HG03139 (cell line): ENCODE data around the gene CMIP.
"Not testable (repeated sequence)": the region's sequence is repeated elsewhere in the genome, so short reads cannot be mapped to it uniquely, and the experiment has no call there.

Experiments
- ATAC-seq: cut with Tn5 transposase; IDR thresholded peaks from one replicate; pipeline ENCODE4 v1.9.1; 2021; ENCODE audit not compliant: unreplicated experiment

CMIP gene

DNA sequence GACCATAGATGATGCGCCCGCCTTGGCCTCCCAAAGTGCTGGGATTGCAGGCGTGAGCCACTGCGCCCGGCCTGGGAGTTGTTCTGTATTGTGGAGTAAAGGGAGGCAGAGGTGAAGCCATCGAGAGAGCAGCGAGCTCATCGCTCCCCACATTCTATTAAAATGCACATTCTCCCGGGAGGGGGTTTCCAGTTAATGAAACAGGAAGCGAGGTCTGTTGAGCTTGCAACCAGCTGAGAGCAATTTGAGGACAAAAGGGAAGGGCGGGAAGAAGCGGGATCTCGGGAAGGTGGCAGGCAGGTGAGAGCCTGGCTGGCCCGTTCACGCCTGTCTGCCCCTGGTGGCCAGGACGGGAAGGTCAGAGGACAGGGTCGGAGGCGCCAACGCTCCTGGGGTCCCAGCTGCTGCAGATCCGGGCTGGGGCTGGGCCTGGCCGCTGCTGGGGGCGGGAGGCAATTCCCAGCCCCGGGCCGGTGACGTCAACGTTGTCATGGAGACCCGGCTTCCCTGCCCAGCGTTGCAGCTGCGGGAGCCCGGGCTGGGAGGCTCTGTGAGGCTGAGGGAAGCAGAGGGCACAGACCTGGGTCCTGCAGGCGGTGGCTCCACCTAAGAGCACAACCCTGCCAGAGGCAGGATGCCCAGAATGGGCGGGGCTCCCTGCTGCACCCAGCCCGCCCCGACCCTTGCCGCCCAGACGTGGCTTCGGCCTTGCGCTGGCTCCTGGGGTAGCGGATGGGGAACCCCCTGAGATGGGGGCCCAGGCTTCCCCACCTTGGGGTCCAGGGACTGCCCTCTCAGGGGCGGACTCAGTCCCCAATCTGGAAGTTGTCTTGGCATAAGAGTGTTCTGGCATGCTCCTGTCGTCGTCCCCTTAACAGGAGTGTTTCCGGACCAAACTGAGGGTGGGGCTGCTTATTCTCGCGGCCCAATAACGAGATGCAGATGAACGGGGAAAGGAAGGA lies 285.8 kb downstream of the CMIP start:
- ATAC-seq, result peak; percentile 73

DNA sequence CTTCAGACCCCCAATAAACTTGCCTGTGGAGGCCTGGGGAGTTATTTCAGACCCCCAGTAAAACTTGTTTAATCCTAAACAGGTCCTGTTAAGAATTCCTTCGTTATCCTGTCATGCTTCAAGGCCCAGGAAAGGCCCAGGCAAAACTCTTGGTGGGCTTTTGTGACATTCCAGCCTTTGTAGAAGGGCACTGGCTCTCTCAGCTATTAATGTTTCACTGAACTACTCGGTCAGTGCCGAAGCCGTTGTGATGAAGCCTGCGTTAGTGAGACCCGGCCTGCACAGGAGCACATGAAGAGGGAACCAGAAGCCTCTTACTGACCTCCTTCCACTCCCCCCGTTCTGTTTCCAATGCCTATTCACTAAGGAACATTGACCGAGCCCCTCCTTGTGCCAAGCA lies 287.0 kb downstream of the CMIP start:
- no peak for ATAC-seq

DNA sequence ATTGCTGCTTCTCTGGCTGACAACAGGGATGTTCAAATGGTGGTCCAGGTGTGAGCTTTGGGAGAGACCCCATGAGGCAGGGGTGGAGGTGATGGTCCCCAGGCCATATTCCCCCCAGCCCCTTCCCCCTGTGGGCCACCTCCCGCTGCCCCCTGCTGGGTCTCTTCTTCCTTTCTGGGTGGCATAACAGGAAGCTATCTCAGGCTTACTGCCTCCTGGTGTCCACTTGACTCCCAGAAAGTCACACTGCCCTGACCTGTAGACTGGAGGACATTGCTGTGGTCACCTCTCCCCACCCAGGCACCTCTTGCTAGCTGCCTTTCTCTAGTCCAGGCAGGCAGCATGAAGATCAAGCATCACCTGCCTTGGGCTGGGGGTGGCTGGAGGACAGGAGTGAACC lies 288.1 kb downstream of the CMIP start:
- no peak for ATAC-seq

DNA sequence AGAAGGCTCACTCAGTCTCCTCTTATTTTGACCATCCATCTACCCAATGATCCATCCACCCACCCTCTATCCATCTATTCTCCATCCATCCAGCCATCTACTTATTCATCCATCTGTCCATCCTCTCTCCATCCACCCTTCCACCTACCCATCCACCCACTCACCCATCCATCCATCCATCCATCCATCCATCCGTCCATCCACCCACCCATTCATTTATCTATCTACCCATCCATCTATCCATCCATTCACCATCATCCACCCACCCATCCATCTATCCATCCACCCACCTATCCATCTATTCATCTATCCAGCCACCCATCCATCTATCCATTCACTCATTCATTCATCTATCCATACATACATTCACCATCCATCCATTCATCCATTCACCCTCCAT lies 288.7 kb downstream of the CMIP start:
- no peak for ATAC-seq

DNA sequence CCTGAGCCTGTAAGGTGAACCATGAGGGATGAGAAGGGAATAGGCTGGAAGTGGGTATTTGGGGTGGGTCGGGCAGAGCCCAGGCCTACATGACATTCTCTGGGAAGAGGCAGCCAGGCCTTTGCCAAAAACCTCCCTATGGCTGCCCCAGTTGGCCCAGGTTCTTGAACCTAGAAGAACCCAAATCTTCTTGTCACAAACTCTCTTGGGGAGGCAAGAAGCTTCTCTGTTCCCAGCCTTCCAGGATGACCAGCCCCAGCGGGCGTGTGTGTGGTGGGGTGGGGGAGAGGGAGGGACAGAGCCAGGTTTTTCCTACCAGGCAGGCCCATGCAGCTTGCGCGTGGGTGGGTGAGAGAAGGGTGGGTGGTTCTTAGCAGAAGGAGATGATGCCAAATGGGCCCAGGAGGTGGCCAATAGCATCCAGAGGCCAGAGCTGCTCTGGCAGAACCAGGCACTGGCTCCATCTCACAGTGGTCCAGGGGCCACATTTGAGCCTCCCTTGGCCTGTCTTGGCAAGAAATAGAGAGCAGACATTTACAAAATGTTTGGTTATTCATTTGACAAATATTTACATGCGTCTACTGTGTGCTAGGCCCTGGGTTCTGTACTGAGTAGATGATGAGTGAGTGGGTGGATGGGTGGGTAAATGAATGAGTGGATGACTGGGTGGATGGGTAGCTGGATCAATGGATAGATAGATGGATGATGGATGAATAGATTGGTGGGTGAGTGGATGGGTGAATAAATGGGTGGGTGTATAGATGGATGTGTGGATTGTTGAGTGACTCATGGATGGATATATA lies 290.2 kb downstream of the CMIP start:
- no peak for ATAC-seq

DNA sequence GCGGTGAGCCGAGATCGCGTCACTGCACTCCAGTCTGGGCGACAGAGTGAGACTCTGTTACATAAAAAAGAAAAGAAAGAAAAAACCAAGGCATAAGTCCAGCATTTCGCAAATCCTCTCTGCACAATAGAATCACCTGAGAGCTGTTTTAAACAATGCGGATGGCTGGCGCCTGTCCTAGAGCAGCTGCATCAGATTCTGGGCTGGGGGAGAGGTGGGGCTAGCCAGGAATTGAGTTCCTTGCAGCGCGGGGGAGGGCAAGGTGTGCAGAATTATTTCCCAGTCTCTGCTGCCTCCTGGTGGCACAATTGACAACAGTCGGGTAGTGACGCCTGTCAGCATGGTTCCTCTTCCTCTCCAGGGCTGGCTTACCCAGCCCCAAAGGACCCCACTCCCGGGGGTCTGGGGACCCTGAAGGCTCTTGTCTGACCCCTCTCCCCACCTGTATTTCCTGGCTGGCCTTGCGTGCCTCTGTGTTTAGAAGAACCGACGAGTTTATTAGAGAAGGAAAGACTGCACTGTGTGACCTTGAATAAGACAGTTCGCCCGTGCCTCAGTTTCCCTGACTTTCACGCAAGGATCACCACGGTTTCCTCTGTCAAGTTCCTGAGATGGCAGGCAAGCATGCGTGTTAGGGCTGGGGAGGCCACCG lies 293.4 kb downstream of the CMIP start:
- ATAC-seq, result peak; percentile 66

DNA sequence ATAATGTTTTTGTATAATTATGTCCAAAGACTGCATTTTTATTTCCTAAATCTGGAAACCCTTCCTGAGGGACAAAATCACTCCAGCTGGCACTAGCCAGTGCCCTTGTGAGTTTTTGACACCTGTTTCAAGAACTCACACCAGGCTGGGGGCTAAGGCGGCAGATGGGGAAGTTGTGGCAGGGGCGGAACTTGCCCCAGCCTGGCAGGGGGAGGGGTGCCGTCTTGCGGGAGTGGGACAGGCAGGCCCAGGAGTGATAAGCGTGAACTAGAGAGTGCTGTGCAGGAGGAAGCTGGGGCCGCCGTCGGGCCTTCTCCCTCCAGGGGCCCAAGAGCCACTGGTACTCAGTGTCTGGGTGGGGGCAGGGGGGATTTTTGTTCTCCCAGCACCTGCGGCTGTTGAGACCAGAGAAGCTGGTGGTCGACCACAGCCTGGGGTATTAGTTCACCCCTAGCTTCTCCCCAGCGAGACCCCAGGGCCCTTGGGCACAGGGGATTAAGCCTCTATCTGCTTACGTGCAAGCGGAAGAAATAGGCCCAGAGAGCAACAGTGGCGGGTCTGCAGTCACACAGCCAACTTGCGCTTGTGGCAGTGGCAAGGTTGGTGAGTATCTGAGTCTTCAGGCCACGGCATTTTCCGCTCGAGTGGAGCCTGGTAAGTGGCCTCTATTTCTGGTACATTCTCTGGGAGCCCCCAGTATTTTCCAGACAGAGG lies 294.3 kb downstream of the CMIP start:
- ATAC-seq, result no peak

DNA sequence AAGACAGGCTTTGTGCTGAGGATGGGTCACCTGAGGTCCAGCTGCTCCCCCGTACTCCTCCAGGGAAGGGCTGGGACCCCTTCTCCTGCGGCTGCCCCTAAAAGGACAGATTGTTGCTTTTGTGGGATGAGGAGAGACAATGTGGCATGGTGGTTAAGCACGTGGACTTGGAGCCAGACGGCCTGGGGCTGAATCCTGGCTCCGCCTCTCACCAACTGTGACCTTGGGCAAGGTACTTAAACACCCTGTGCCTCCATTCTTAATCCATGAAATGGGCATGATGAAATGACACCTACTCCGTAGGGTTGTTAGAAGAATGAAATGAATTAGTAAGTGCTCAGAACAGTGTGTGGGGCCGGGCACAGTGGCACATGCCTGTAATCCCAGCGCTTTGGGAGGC lies 294.9 kb downstream of the CMIP start:
- no peak for ATAC-seq

DNA sequence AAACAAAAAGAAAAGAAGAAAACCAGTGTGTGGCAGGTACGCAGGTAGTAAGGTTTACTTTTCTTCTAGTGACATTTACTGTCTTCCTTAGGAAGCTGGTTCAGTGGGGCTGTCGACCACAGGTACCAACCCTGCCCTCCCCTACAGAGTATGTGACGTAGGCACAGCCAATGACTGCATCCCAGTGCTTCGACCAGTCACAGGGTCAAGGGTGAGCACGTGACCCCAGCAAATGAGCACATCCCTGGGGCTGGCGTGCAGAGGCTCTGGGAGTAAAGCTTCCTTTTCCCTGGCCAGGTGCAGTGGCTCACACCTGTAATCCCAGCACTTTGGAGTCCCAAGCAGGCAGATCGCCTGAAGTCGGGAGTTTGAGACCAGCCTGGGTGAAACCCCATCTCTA lies 295.6 kb downstream of the CMIP start:
- ATAC-seq, result peak; percentile 44

DNA sequence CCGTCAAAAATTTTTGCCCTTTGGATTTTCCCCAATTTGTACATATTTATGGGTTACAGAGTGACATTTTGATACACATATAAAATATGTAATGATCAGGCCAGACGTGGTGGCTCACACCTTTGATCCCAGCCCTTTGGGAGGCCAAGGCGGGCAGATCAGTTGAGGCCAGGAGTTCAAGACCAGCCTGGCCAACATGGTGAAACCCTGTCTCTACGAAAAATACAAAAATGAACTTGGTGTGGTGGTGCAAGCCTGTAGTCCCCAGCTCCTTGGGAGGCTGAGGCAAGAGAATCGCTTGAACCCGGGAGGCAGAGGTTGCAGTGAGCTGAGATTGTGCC lies 296.8 kb downstream of the CMIP start:
- not testable (repeated sequence) for ATAC-seq

DNA sequence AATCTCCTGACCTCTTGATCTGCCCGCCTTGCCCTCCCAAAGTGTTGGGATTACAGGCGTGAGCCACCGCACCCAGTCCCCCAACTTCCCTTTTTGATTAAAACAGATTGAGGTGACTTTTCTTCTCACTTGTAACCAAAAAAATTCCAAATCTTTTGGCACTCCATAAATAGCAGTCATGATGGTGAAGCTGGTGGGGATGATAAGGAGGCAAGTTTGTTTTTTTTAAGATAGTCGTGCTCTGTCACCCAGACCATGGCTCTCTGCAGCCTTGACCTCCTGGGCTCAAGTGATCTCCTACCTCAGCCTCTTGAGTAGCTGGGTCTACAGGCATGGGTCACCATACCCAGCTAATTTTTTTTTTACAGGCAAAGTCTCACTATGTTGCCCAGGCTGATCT lies 299.8 kb downstream of the CMIP start:
- no peak for ATAC-seq

DNA sequence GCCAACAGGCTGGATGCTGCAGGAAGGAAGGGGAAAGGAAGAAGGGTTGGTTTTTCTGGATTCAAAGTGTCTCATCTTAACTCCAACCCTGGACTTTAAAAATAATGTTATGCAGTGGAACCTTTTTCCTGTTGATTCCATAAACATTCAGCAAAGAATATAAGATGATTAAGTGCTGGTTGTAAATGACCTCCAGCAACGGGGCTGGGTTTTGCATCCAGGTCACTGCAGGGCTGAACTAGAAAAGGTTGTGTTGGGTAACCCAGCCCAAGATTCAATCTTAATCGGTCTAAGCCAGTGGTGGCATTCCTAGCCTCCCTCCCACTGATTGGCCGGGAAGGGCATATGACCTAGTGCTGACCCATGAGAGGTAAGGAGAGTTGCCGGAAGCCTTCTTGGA lies 300.3 kb downstream of the CMIP start:
- ATAC-seq, result no peak

DNA sequence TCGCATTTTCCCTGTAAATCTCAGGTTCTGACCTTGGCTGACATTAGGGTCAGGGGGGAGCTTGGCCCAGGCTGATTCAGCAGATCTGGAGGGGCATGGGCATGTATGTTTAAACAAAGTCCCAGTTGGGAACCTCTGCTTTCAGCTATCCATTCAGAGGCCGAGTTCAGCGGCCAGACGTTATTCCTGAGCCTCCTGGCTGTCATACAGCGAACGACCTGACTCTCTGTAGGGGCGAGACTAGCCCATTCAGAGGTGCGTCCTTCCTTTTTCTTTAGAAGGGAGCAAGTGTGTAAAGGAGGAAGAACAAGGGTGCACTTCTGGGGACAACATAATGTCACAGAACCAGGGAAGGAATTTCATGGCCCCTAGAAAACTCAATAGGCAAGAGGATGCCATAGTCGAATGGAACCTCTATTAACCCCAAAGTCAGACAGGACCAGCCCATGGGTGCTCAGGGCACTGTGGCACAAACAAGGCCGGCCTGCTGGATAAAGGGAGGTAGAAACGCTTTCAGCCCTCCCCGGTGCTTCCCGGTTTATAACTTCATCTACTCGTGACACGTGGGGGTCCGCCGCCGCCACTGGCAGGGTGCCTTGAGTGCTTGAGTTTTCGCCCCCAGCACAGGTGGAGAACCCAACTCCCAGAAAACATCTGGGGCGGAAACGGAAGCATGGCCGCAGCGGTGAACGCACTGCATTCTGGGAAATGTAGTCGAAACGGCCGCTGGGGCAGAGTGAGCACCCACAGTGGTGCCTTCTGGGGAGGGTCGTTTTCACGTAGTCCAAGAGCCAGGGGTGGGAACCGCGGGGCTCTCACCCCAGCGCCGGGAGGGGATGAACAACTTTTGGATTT lies 301.3 kb downstream of the CMIP start:
- ATAC-seq, result peak; percentile 75

DNA sequence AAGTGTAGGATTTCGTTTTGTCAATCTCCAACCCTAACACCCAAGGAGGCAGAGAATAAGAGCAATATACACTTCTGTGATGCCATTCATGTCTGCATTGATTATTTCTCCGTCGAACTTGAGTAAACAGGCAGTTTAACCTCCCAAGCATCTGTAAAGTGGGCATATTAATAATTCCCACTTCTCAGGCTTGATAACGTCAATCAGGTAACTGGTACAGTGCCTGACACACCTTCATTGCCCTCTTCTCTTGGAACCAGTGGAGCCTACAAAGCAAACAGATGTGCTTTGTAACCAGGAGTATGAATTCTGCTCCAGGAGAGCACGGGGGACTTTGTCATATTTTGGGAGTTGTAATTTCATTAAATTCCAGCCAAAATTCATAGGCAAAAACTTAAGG lies 302.0 kb downstream of the CMIP start:
- no peak for ATAC-seq

DNA sequence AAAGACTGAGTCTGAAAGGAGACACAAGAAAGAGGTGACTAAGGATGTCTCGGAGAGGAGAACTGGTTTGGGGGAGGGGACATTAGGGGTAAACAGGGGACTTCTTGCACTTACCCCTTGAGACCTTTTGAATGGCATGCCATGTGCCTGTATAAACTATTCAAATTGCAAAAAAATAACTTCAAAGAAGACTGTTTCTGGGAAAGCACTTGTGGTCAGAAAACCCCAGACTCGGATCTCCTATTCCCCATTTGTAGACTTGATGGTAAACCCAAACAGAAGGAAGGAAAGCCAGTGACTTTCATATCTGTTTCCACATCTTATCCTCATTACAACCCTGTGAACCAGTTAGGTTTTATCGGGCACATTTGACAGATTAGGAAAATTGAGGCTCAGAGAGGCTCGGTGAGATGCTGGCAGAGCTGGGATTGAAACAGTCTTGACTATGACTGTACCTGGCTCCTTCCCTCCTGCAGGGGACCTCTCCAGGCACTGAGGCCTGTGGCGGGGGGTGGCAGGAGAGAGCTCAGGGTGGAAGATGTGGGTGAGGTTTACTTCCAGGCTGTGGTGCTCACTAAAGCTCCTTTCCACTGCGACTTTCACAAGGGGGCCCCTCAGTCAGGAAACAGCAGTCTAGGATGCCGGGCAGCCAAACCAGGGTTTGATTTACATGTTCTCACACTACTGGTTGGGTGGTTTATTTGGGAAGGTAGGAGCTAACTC lies 304.0 kb downstream of the CMIP start:
- ATAC-seq, result no peak

DNA sequence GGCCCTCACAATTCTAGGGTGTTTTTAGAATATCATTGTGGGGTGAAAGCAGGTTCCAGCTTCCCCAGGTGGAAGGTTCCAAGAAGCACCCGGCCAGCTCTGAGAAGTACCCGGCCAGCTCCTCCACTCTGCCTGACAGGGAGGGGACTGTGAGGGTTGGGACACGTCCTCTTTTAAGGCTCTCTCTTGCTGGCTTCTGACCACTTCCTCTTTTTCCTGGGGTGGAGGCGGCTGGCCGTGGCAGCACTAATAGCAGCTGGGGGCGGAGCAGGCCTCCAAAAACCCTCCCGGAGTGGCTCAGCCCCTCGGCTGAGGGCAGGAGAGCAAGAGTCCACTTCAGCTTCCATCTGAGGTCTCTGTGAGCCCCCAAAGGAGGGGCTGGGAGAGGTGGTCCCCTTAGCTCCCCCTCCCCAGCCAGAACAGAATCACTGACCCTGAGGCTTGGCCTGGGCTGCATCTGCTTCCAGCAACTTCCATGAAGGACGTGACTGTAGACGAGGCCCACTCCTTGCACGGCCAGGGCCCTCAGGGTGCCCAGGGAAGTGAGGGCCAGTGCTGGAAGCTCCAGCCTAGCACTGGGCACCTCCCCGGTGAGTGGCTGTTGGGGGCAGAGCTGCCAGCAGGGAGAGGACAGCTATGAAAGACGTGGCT lies 307.7 kb downstream of the CMIP start:
- peak; percentile 93 for ATAC-seq

DNA sequence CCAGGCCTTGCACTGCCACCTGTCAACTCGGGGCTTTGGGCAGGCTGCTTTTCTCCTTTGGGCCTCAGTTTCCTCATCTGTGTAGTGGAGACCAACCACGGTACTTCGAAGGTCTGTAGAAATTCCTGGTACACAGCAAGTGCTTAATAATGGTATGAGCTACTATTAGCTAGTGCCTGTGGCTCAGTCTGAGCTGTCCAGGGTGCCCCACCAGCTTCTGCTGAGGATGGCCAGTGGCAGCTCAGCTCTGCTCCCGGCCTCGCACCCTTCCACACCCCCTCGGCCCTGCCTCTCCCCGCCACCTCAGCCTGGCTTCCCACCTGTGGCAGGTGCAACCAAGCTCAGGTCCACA lies 308.2 kb downstream of the CMIP start:
- ATAC-seq, result no peak

DNA sequence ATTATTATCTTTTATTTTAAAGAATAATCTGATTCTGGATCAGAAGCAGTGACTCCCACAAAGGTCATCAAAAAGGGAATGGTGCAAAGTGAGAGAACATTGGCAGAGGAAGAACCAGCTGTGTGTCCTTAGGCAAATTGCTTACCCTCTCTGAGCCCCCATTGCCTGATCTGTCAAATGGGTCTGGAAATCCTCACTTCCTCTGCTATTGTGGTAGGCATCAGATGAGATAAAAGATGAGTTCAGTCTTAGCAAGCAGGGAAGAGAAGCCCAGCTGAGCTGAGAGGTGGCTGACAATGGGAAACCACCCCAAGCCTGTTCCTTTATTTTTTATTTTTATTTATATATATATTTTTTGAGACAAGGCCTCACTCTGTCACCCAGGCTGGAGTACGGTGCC lies 310.2 kb downstream of the CMIP start:
- no peak for ATAC-seq
